DOHH2 (cell line): ENCODE data around the gene PIKFYVE.

ENCODE experiments used
- EZH2phosphoT487 ChIP-seq: fragments of 200-600 bp; sonication (generic); IDR thresholded peaks from 2 replicates; pipeline ENCODE4 v1.6.1; 2017; ENCODE audit warnings: borderline replicate concordance, mild to moderate bottlenecking, antibody characterized with exemption, low read length, moderate library complexity, mixed read lengths
- TF ChIP-seq, protein P1 (sequence below): fragments of 200-600 bp; sonication (generic); IDR thresholded peaks from one replicate; pipeline ENCODE4 v1.5.1; 2014; ENCODE audit warnings: antibody characterized with exemption, mild to moderate bottlenecking, low read depth, low read length; ENCODE audit not compliant: poor library complexity, severe bottlenecking

GRCh38 chr2:208251098-208251497 is 15.0 kb upstream of the PIKFYVE start:
- TF ChIP-seq, protein P1, sequence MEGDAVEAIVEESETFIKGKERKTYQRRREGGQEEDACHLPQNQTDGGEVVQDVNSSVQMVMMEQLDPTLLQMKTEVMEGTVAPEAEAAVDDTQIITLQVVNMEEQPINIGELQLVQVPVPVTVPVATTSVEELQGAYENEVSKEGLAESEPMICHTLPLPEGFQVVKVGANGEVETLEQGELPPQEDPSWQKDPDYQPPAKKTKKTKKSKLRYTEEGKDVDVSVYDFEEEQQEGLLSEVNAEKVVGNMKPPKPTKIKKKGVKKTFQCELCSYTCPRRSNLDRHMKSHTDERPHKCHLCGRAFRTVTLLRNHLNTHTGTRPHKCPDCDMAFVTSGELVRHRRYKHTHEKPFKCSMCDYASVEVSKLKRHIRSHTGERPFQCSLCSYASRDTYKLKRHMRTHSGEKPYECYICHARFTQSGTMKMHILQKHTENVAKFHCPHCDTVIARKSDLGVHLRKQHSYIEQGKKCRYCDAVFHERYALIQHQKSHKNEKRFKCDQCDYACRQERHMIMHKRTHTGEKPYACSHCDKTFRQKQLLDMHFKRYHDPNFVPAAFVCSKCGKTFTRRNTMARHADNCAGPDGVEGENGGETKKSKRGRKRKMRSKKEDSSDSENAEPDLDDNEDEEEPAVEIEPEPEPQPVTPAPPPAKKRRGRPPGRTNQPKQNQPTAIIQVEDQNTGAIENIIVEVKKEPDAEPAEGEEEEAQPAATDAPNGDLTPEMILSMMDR, result no peak
- no peak for TF ChIP-seq EZH2phosphoT487
